Left ventricle myocardium inferior (tissue), 1 donor: Measurements from ENCODE around the gene TTC12. TPM values are rescaled to one million over a fixed set of nuclear protein-coding genes. Genes with fewer than 3 reads are reported as not detected.

ENCODE experiments used
- DNase-seq: peaks from one replicate; pipeline ENCODE4 v3.0.0-alpha.2; 2020
- H3K27ac ChIP-seq: fragments of 200-600 bp; replicated peaks from 2 replicates; pipeline ENCODE4 v1.8.0; 2021
- H3K27me3 ChIP-seq: fragments of 200-600 bp; 2 replicates; pipeline ENCODE4 v1.8.0; 2021; ENCODE audit warnings: low read depth
- H3K36me3 ChIP-seq: fragments of 200-600 bp; 2 replicates; pipeline ENCODE4 v1.8.0; 2021
- H3K4me1 ChIP-seq: fragments of 200-600 bp; 2 replicates; pipeline ENCODE4 v1.8.0; 2021
- H3K4me3 ChIP-seq: fragments of 200-600 bp; 2 replicates; pipeline ENCODE4 v1.8.0; 2021; ENCODE audit warnings: mild to moderate bottlenecking, moderate library complexity
- H3K9me3 ChIP-seq: fragments of 200-600 bp; replicated peaks from 2 replicates; pipeline ENCODE4 v1.8.0; 2021
- CTCF ChIP-seq: fragments of 200-600 bp; IDR thresholded peaks from 2 replicates; pipeline ENCODE4 v1.8.0; 2021; ENCODE audit warnings: antibody characterized with exemption, mild to moderate bottlenecking, borderline replicate concordance
- intact Hi-C: fragments of 100-400 bp; cut with micrococcal nuclease; formaldehyde crosslinking; loops from one replicate; pipeline ENCODE4 v1.11.0; 2022
- total RNA-seq: library from RNA; stranded (reverse); fragmentation: NEBNext Ultra II Directional; extraction: Animal tissue kit (Norgen Biotek cat#: 25700); gene quantifications from one replicate; pipeline ENCODE4 v1.2.1, GENCODE V29; 2021
- donor health status: DM: no; HTN: yes; CAD: no; lungs with severe emphysema.

TTC12 gene
- total RNA-seq, 1 donor from 2014 or later = 5.5 TPM

DNA sequence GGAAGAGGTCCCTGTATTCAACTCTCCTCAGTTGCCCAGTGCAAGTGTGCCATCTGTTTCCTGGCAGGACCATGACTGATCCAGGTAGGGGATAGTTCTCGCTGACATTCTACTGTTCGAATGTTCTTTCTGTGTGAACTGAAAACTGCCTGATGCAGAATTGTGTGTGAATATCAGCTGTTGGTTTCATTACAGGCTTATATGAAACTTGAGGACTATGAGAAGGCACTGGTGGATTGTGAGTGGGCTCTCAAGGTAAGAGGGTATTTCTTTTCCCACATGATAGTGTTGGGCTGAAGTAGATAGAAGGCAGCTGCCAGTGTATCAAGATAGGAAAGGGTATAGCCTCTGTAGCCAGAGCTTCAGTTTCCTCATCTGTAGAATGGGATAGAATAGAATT lies 15.3 kb downstream of the TTC12 start:
- H3K27me3 ChIP-seq = no peaks in the 10 kb centered on the region
- TF ChIP-seq CTCF = no peak
- H3K4me3 ChIP-seq = no peak overlapping the region
- no peak overlapping the region for H3K27ac ChIP-seq
- no peaks in the 10 kb centered on the region for H3K4me1 ChIP-seq
- no peak for DNase-seq
- H3K36me3 ChIP-seq = peaks cover 91% of the 10 kb centered on the region
- intact Hi-C loops = no loop called here
- H3K9me3 ChIP-seq = no peaks in the 10 kb centered on the region

GRCh38 chr11:113331441-113331840 lies 17.1 kb downstream of the TTC12 start:
- no peak for DNase-seq
- Histone ChIP-seq H3K36me3 (peaks cover 91% of the 10 kb centered on the region), H3K9me3 (peaks cover 3% of the 10 kb centered on the region), H3K27ac (no peak overlapping the region), H3K4me1 (no peaks in the 10 kb centered on the region), H3K4me3 (no peak overlapping the region), H3K27me3 (no peaks in the 10 kb centered on the region)
- intact Hi-C loops = no loop called here
- no peak for TF ChIP-seq CTCF

- H3K27me3 ChIP-seq = no peaks in the 10 kb centered on the region
- intact Hi-C loops = no loop called here
- no peak overlapping the region for H3K4me3 ChIP-seq
- no peaks in the 10 kb centered on the region for H3K4me1 ChIP-seq
- TF ChIP-seq CTCF = no peak
- DNase-seq = no peak
- peaks cover 9% of the 10 kb centered on the region for H3K9me3 ChIP-seq
- no peak overlapping the region for H3K27ac ChIP-seq
- peaks cover 93% of the 10 kb centered on the region for H3K36me3 ChIP-seq
Observed at GRCh38 chr11:113332023-113332422, 17.6 kb downstream of the TTC12 start.

DNA sequence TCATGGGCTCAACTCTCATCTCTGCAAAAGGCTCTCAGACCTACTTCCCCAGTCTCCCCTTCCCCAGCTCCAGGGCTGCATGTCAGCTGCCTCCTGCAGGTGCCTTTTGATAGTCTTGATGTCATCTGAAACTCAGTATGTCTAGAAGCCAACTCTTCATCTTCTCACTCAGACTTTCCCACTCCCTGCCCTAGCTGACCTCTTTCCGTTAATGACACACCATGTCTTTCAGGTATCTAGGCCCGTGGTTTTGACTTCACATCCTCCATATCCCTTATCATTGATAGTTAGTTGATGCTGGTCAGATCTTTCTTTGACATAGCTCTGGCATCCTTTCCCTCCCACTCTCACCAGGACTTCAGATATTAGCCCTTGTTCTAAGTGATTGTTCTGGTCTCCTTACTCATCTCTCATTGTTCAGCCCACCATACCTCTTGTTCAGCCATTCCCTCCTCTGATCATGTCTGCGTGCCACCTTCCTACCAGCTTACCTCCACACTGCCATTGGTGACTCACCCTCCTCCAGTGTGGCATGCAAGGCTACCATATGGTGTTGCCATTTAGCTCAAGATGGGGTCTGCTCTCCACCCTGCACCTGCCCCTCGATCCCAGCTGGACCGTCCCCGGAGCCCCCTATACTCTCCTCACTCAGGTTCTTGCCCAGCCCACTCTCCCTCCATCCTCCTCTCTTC lies 18.4 kb downstream of the TTC12 start:
- Histone ChIP-seq H3K27ac (no peak overlapping the region), H3K4me3 (no peak overlapping the region), H3K27me3 (no peaks in the 10 kb centered on the region), H3K4me1 (no peaks in the 10 kb centered on the region), H3K36me3 (peaks cover 93% of the 10 kb centered on the region), H3K9me3 (peaks cover 11% of the 10 kb centered on the region)
- intact Hi-C loops = no loop called here
- TF ChIP-seq CTCF = no peak
- no peak for DNase-seq

- no peak overlapping the region for H3K4me3 ChIP-seq
- H3K36me3 ChIP-seq = peaks cover 92% of the 10 kb centered on the region
- intact Hi-C loops = no loop called here
- H3K4me1 ChIP-seq = no peaks in the 10 kb centered on the region
- H3K27ac ChIP-seq = no peak overlapping the region
- no peak for TF ChIP-seq CTCF
- H3K27me3 ChIP-seq = no peaks in the 10 kb centered on the region
- H3K9me3 ChIP-seq = peaks cover 11% of the 10 kb centered on the region
- DNase-seq = no peak
Observed at GRCh38 chr11:113334183-113334582, 19.8 kb downstream of the TTC12 start.
